PC-9 (cell line): ENCODE results near the gene MUSK. TPM values are rescaled to one million over a fixed set of nuclear protein-coding genes. Genes with fewer than 3 reads are reported as not detected.

Source experiments
- BruUV-seq: library from RNA; stranded (reverse); fragments of 400-500 nt; replicated peaks from 2 replicates; lab custom pipeline; 2021; lab: Mats Ljungman, UMichigan
- CTCF ChIA-PET: fragments of 300-600 bp; sonication (Branson Sonifier 250); formaldehyde crosslinking; loops from one replicate; lab custom pipeline; 2022; ENCODE audit warnings: antibody characterized with exemption; lab: Charles Lee
- POLR2A ChIA-PET: fragments of 300-600 bp; sonication (Branson Sonifier 250); formaldehyde crosslinking; loops from one replicate; lab custom pipeline; 2022; ENCODE audit warnings: antibody characterized with exemption; ENCODE audit not compliant: unreplicated experiment; lab: Charles Lee
- DNase-seq, 2 experiments: peaks; one replicate each; pipeline versions ENCODE4 v3.0.0 to v3.0.0-alpha.2; 2015 to 2022; ENCODE audit warnings: mixed read lengths in 1 of 2
- H2AFZ ChIP-seq: fragments of 200-600 bp; sonication (generic); 2 replicates; pipeline ENCODE4 v1.8.1; 2017; ENCODE audit warnings: antibody characterized with exemption
- H3F3A ChIP-seq: fragments of 200-600 bp; sonication (generic); 2 replicates; pipeline ENCODE4 v1.8.1; 2017; ENCODE audit warnings: antibody characterized with exemption, mild to moderate bottlenecking, low read depth; ENCODE audit not compliant: insufficient read depth
- H3K27ac ChIP-seq: fragments of 200-600 bp; sonication (generic); 2 replicates; pipeline ENCODE4 v1.6.1; 2016; ENCODE audit warnings: mixed run types
- H3K27me3 ChIP-seq: fragments of 200-600 bp; sonication (generic); 2 replicates; pipeline ENCODE4 v1.6.1; 2016; ENCODE audit warnings: low read depth, mixed run types; ENCODE audit not compliant: insufficient read depth
- H3K36me3 ChIP-seq: fragments of 200-600 bp; sonication (generic); 2 replicates; pipeline ENCODE4 v1.6.1; 2016; ENCODE audit warnings: low read depth, mixed run types
- H3K4me1 ChIP-seq: fragments of 200-600 bp; sonication (generic); replicated peaks from 2 replicates; pipeline ENCODE4 v1.6.1; 2016; ENCODE audit warnings: mixed run types; ENCODE audit not compliant: insufficient read depth
- H3K4me2 ChIP-seq: fragments of 200-600 bp; sonication (generic); 2 replicates; pipeline ENCODE4 v1.6.1; 2017; ENCODE audit warnings: mixed run types
- H3K4me3 ChIP-seq: fragments of 200-600 bp; sonication (generic); 2 replicates; pipeline ENCODE4 v1.6.1; 2016; ENCODE audit warnings: mixed run types
- H3K79me2 ChIP-seq: fragments of 200-600 bp; sonication (generic); 2 replicates; pipeline ENCODE4 v1.6.1; 2017; ENCODE audit warnings: low read depth, mixed run types
- H3K9me2 ChIP-seq: fragments of 200-600 bp; sonication (generic); 2 replicates; pipeline ENCODE4 v1.8.1; 2017; ENCODE audit warnings: mild to moderate bottlenecking; ENCODE audit not compliant: insufficient read depth
- H3K9me3 ChIP-seq: fragments of 200-600 bp; sonication (generic); 2 replicates; pipeline ENCODE4 v1.8.1; 2016; ENCODE audit warnings: low read depth; ENCODE audit not compliant: insufficient read depth
- H4K20me1 ChIP-seq: fragments of 200-600 bp; sonication (generic); 2 replicates; pipeline ENCODE4 v1.8.1; 2017; ENCODE audit not compliant: insufficient read depth
- EZH2 ChIP-seq: fragments of 200-600 bp; sonication (generic); IDR thresholded peaks from 2 replicates; pipeline ENCODE4 v1.8.0; 2017; ENCODE audit warnings: antibody characterized with exemption, low read depth
- intact Hi-C: fragments of 100-400 bp; cut with micrococcal nuclease; formaldehyde crosslinking; loops from one replicate; pipeline ENCODE4 v1.10.0; 2022; ENCODE audit not compliant: unreplicated experiment
- total RNA-seq: library from RNA; stranded (reverse); gene quantifications from 2 replicates; pipeline ENCODE4 v1.2.3, GENCODE V29; 2021
- TF ChIP-seq, protein P1 (sequence below): fragments of 200-600 bp; sonication (generic); conservative IDR thresholded peaks from 2 replicates; pipeline ENCODE4 v1.6.1; 2017; ENCODE audit warnings: mixed run types, antibody characterized with exemption, mild to moderate bottlenecking, moderate library complexity

Gene MUSK
- total RNA-seq, 1 experiment from 2014 or later, result not detected

DNA sequence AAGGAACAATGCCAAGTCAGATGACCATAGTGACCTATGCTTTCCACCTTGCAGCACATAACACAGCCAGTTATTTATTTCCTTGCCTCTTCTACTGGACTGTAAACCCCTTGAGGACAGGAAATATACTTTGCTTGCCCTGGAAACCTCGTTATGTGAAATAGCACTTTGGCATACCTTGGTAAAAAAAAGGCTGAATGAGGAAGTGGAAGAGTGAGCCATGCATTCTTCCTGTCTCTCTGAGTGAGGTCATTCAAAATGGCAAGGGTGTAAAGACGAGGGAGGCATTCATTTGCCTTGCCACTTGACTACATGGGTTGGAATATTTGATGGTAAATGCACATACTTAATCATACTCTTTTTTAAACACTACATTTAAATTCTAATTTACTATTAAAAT lies 46.2 kb upstream of the MUSK start:
- no peaks in the 10 kb centered on the region for H3K9me2 ChIP-seq
- H3K4me2 ChIP-seq, result no peak overlapping the region
- no peaks in the 10 kb centered on the region for H3K79me2 ChIP-seq
- TF ChIP-seq, protein P1, sequence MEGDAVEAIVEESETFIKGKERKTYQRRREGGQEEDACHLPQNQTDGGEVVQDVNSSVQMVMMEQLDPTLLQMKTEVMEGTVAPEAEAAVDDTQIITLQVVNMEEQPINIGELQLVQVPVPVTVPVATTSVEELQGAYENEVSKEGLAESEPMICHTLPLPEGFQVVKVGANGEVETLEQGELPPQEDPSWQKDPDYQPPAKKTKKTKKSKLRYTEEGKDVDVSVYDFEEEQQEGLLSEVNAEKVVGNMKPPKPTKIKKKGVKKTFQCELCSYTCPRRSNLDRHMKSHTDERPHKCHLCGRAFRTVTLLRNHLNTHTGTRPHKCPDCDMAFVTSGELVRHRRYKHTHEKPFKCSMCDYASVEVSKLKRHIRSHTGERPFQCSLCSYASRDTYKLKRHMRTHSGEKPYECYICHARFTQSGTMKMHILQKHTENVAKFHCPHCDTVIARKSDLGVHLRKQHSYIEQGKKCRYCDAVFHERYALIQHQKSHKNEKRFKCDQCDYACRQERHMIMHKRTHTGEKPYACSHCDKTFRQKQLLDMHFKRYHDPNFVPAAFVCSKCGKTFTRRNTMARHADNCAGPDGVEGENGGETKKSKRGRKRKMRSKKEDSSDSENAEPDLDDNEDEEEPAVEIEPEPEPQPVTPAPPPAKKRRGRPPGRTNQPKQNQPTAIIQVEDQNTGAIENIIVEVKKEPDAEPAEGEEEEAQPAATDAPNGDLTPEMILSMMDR, result no peak
- TF ChIP-seq EZH2, result no peak
- ChIA-PET CTCF (interaction anchor here (2.0 kb wide), 1 partner anchor 195 kb away, joined by 10 read pairs; no protein-coding TSS in a partner anchor), POLR2A (no interaction called here)
- H3K27me3 ChIP-seq, result no peaks in the 10 kb centered on the region
- no peak overlapping the region for H3K4me3 ChIP-seq
- no peaks in the 10 kb centered on the region for H3K9me3 ChIP-seq
- no peak overlapping the region for H3K27ac ChIP-seq
- H2AFZ ChIP-seq, result no peak overlapping the region
- no TSS peak for BruUV-seq
- H3F3A ChIP-seq, result no peaks in the 10 kb centered on the region
- no peak for DNase-seq
- no peaks in the 10 kb centered on the region for H4K20me1 ChIP-seq
- intact Hi-C loops, result loop anchor here (2.0 to 5.0 kb wide), 3 partner anchors 42 to 272 kb away; no protein-coding TSS in a partner anchor
- H3K4me1 ChIP-seq, result no peaks in the 10 kb centered on the region
- H3K36me3 ChIP-seq, result no peaks in the 10 kb centered on the region

DNA sequence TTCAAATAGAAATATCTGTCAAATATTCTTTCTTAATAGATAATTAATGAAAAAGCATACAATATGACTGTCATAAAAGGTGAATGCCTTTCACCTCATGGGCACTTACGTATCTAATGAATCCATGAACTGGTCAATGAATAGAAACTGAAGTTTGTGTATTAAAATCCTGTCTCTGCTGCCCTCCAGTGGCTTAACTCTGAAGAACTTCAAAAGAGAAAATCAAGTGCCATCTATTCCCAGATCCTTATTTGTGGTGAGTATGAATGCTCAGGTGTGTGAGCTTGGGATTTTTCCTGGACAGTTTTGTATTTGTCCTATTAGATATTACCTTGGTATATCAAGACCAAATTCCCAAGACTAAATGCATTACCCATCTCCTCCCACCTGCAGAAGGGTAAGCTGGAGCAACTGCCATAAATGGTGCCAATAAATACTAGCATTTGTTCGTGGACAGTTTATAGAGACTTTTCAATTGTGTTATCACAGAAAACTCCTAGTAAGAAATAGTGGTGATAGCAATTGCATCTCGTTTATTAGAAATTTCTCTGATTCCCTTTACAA lies 45.0 kb upstream of the MUSK start:
- Histone ChIP-seq H3K4me1 (no peaks in the 10 kb centered on the region), H3F3A (no peaks in the 10 kb centered on the region), H3K27ac (no peak overlapping the region), H3K27me3 (no peaks in the 10 kb centered on the region), H3K4me3 (no peak overlapping the region), H2AFZ (no peak overlapping the region), H3K4me2 (no peak overlapping the region), H4K20me1 (no peaks in the 10 kb centered on the region), H3K36me3 (no peaks in the 10 kb centered on the region), H3K79me2 (no peaks in the 10 kb centered on the region), H3K9me3 (no peaks in the 10 kb centered on the region), H3K9me2 (no peaks in the 10 kb centered on the region)
- DNase-seq, result peak; percentile 48 to 58
- no peak for TF ChIP-seq EZH2
- TF ChIP-seq, protein P1, result peak; percentile 87
- BruUV-seq, result no TSS peak
- intact Hi-C loops, result loop anchor here (1.0 to 5.0 kb wide), 9 partner anchors 43 to 720 kb away; partner anchors contain the start of gene TXN
- ChIA-PET POLR2A (interaction anchor here (0.7 to 1.0 kb wide), 2 partner anchors 367 to 902 kb away, joined by 3 to 21 read pairs; partner anchors contain the start of gene TXN), CTCF (interaction anchor here (0.6 to 2.0 kb wide), 4 partner anchors 76 to 367 kb away, joined by 3 to 10 read pairs (median 6); partner anchors contain the start of gene TXN)

DNA sequence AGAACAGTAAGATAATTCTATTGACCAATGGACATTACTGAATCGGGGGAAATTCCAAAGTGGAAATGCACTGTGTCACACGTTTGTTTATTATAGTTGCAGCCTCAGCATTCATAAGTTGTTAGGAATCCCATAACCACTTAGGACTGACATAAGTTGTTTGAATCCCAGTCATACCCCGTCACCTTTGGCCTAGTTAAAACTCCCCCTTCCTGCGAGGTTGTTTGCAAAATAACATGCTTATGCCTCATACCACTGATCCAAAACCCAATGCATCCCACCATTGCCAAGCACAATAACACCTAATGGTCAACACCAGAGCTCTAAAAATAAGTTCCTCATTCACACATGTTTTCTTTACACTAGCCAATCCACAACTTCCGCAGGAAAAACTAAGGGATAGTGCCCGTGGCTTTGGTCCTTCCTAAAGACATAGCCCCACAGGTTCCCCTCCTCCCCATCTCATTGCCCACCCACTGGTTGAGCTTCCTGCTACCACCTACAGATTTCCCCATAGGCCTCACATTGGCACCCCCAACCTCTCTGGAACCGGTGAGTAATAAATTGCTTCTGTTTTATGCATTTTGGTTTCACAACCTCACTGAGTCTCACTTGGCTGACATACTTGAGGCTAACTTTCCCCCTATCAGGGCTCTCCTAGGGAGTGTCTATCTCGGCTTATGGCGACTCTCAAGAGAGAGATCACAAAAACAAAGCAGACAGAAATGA lies 42.3 kb upstream of the MUSK start:
- no peak for DNase-seq
- H2AFZ ChIP-seq, result no peak overlapping the region
- BruUV-seq, result no TSS peak
- TF ChIP-seq, protein P1, result no peak
- no peak for TF ChIP-seq EZH2
- CTCF ChIA-PET, result no interaction called here
- POLR2A ChIA-PET, result no interaction called here
- H4K20me1 ChIP-seq, result no peaks in the 10 kb centered on the region
- no peak overlapping the region for H3K4me2 ChIP-seq
- H3K36me3 ChIP-seq, result no peaks in the 10 kb centered on the region
- no peak overlapping the region for H3K4me3 ChIP-seq
- no peak overlapping the region for H3K27ac ChIP-seq
- H3K9me3 ChIP-seq, result 0 out of 2 replicates have a peak, but pooled peaks cover 3% of the 10 kb centered on the region
- no peaks in the 10 kb centered on the region for H3K9me2 ChIP-seq
- H3K4me1 ChIP-seq, result no peaks in the 10 kb centered on the region
- H3K27me3 ChIP-seq, result no peaks in the 10 kb centered on the region
- no peaks in the 10 kb centered on the region for H3K79me2 ChIP-seq
- H3F3A ChIP-seq, result no peaks in the 10 kb centered on the region
- intact Hi-C loops, result no loop called here
